ENCODE measurements around the gene GNAZ. TPM values are rescaled to one million over a fixed set of nuclear protein-coding genes. Genes with fewer than 3 reads are reported as not detected.

The GNAZ gene
- total RNA-seq, 1 donor = 10.0 TPM

- Histone ChIP-seq H3K4me3 (ENCODE audit: low read length) (no peak overlapping the region), H3K27me3 (ENCODE audit: insufficient read depth, low read length) (no peaks in the 10 kb centered on the region), H3K9me3 (ENCODE audit: low read depth, low read length) (no peaks in the 10 kb centered on the region), H3K4me1 (ENCODE audit: insufficient read depth, low read length) (peaks cover 89% of the 10 kb centered on the region)
These were observed 70.1 kb downstream of the GNAZ start for GRCh38 chr22:23140385-23140784.

DNA sequence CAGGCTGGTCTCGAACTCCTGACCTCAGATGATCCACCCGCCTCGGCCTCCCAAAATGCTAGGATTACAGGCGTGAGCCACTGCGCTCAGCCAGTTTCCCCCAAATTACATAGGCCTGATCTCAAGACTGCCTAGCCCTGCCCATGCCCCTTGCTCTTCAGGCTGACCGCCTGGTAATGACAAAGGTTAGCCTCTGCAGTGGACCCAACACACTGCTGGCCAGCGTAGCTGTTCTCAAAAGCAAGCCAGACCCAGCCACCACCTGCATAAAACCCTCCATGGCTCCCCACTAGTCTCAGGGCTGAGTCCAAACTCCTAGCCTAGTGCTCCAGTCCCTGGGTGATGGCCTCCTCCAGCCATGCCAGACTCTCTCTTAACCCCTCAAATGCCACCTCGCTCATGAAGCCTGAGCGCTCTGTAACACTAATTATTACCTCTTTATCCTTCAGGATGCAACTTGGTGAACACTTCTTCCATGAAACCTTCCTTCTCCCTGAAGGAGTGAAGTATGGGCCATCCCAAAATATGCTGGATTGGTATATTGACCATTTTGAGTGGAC lies 72.3 kb downstream of the GNAZ start:
- H3K4me1 ChIP-seq (ENCODE audit: insufficient read depth, low read length) = peaks cover 74% of the 10 kb centered on the region
- H3K4me3 ChIP-seq (ENCODE audit: low read length) = no peak overlapping the region
- H3K9me3 ChIP-seq (ENCODE audit: low read depth, low read length) = no peaks in the 10 kb centered on the region
- no peaks in the 10 kb centered on the region for H3K27me3 ChIP-seq (ENCODE audit: insufficient read depth, low read length)

DNA sequence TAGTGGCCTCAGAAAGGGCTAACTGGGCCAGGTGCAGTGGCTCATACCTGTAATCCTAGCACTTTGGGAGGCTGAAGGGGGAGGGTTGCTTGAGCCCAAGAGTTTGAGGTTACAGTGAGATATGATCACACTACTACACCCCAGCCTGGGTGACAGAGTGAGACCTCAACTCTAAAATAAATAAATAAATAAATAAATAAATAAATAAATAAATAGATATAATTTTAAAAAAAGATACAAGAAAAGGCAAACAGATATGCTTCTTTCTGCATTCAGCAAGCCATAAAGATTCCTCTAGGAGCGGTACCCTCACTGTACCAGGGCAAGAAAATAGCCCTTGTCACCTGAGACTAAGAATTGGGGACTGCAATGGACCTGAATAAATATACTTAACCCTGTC lies 72.8 kb downstream of the GNAZ start:
- Histone ChIP-seq H3K27me3 (ENCODE audit: insufficient read depth, low read length) (no peaks in the 10 kb centered on the region), H3K4me3 (ENCODE audit: low read length) (no peak overlapping the region), H3K4me1 (ENCODE audit: insufficient read depth, low read length) (peaks cover 69% of the 10 kb centered on the region)

DNA sequence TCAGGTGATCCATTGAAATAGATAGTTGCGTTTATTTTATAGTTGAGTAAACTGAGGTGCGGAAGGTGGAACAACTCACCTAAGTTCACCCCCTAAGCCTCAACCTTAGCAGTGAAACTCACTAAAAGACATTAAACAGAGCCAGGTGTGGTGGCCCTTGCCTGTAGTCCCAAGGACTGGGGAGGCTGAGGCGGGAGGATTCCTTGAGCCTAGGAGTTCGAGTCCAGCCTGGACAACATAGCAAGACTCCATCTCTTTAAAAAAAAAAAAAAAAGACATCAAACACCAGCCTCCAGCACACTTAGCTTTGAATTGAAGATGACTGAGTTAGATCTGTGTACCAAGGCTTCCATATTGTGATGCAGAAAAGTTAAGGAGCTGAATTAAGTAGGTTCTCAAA lies 74.1 kb downstream of the GNAZ start:
- Histone ChIP-seq H3K9me3 (ENCODE audit: low read depth, low read length) (no peaks in the 10 kb centered on the region), H3K4me3 (ENCODE audit: low read length) (no peak overlapping the region), H3K27me3 (ENCODE audit: insufficient read depth, low read length) (no peaks in the 10 kb centered on the region), H3K4me1 (ENCODE audit: insufficient read depth, low read length) (peaks cover 56% of the 10 kb centered on the region)

More for the DNA sequence above, 72.8 kb downstream of the GNAZ start:
- H3K9me3 ChIP-seq (ENCODE audit: low read depth, low read length) = no peaks in the 10 kb centered on the region

DNA sequence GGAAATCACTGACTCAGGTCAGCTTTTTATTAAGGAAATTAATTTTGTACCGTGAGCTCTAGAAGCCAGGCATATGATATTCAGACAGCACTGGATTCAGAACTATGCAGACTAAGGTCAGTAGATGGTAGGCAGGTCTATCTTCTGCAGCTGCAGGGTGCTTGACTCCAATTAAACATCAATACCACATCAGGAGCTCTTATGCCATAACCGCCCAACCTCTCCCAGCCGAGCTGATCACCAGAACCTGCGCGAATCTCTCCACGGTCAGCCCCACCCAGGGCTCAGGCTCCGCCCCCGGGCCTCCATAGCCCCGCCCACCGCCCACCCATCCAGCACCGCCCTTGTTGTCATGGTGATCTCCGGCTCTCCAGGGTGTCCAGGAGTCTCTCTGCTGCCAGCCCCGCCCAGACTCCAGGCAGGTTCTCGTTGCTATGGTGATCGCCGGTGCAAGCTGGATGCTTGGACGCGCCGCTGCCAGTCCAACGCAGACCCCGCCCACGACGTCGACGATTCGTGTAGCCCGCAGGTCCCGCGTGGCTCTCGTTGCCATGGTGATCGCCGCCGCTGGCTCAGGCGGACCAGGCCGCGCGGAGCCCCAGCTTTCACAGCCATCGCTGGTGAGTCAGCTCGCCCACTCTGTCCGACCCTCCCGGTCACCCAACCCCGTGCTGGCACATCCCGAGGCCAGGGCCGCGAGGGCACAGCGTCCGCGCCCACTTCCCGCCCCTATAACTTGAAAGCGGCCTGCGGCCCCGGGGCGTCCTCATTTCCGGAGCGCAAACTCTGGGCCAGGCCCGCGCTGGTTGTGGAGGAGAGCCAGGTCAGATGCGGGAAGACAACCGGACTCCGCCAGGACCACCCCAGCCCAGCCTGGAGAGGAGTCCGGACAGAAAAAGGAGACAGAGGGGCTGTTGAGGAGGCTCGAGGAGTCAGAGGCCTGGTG lies 74.9 kb downstream of the GNAZ start, which contains the start of gene RAB36:
Gene RAB36, plus strand, starts transcription at position 546 of the 946 bp plus-strand sequence. CDS start 1,140 bp downstream, outside the sequence.
- H3K9me3 ChIP-seq (ENCODE audit: low read depth, low read length) = no peaks in the 10 kb centered on the region
- peak within 1 kb of the TSS; percentile 18 for H3K4me3 ChIP-seq (ENCODE audit: low read length)
- peaks cover 52% of the 10 kb centered on the region for H3K4me1 ChIP-seq (ENCODE audit: insufficient read depth, low read length)
- H3K27me3 ChIP-seq (ENCODE audit: insufficient read depth, low read length) = no peaks in the 10 kb centered on the region

DNA sequence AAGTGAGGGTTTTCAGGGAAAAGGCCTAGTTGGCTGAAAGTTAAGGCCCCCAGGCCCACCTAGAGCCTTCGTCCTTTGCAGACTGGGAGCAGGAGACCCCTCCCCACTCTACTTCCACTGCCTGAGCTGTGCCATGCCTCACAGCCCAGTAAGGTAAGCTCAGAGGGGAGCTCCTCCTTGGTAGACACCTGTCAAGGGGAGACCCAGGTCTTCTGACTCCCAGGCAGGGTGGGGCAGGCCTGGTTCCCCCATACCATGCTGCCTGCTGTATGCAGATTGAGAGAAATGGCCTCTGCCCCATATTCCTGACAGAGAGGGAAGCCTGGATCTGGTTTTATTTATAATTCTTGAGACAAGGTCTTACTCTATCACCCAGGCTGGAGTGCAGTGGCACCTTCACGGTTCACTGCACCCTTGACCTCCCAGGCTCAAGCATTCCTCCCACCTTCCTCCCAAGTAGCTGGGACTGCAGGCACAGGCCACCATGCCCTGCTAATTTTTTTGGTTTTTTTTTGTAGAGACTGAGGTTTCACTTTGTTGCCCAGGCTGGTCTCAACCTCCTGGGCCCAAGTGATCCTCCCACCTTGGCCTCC lies 75.7 kb downstream of the GNAZ start:
- H3K9me3 ChIP-seq (ENCODE audit: low read depth, low read length) = no peaks in the 10 kb centered on the region
- no peaks in the 10 kb centered on the region for H3K27me3 ChIP-seq (ENCODE audit: insufficient read depth, low read length)
- H3K4me3 ChIP-seq (ENCODE audit: low read length) = no peak overlapping the region
- H3K4me1 ChIP-seq (ENCODE audit: insufficient read depth, low read length) = peaks cover 50% of the 10 kb centered on the region

DNA sequence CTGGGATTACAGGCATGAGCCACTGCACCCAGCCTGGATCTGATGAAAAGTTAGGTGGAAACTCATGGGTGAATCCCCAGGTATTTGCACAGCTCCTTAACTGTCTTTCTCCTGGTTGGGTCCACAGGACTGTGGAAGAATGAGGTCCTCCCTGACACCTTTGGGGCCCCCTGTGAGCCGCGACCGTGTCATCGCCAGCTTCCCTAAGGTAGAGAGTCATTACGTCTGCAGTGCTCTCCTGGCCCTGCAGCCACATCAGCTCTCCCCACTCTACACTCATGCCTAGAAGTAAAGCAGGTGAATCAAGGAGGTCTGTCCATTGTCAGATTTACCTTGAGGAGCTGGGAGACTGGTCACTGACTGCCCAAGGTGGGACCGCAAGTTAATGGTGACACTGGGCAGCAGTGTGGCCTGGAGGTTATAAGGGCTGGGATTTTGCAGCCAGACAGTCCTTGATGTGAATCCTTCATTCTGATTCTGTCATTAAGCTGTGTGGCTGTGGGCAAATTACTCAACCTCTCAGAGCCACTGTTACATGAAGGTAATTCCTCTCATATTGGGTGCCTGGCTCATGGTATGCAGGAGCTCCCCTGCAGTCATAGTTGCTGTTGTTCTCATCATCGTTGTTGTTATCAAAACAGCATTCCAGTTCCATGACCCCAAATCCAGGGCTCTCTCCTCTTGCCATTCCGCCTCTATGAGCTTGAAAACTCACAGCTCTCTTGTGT lies 76.3 kb downstream of the GNAZ start:
- no peak overlapping the region for H3K4me3 ChIP-seq (ENCODE audit: low read length)
- no peaks in the 10 kb centered on the region for H3K9me3 ChIP-seq (ENCODE audit: low read depth, low read length)
- no peaks in the 10 kb centered on the region for H3K27me3 ChIP-seq (ENCODE audit: insufficient read depth, low read length)
- H3K4me1 ChIP-seq (ENCODE audit: insufficient read depth, low read length) = peaks cover 47% of the 10 kb centered on the region

DNA sequence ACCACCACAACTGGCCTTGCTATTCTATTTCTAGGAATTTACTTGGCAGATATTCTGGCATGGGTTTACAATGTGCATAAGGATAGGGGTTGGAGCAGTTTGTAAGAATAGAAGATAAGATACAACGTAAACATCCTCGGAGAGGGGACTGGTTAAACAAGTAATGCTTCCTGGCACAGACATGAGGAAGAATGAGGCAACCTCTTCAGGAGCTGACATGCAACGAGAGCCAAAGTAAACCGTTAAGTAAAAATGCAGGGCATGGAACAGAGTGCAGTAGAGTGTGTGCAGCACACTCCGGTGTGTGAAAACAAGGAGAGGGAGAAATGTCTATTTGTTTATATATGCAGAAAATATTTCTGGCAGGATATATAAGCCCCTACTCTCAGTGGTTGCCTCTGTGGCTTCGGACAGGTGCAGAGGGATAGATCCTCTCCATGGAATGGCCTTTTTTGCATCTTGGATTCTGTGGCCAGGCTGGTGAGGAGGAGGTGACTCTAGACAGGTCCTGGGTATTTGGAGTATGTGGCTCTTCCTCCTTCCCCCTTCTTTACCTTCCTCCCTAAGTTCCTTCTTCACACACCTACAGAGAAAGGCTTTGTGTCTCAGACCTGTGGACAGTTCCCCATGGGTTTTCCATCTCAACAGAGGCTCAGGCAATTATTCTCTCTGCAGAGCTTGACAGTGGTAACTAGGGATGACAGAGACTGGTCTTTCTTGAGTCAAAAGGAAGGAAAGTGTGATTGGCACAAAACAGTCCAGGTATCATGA lies 77.5 kb downstream of the GNAZ start:
- Histone ChIP-seq H3K9me3 (ENCODE audit: low read depth, low read length) (no peaks in the 10 kb centered on the region), H3K4me3 (ENCODE audit: low read length) (no peak overlapping the region), H3K27me3 (ENCODE audit: insufficient read depth, low read length) (no peaks in the 10 kb centered on the region), H3K4me1 (ENCODE audit: insufficient read depth, low read length) (peaks cover 43% of the 10 kb centered on the region)

- Histone ChIP-seq H3K4me1 (ENCODE audit: insufficient read depth, low read length) (peaks cover 47% of the 10 kb centered on the region), H3K9me3 (ENCODE audit: low read depth, low read length) (no peaks in the 10 kb centered on the region), H3K4me3 (ENCODE audit: low read length) (no peak overlapping the region), H3K27me3 (ENCODE audit: insufficient read depth, low read length) (no peaks in the 10 kb centered on the region)
These were observed 79.5 kb downstream of the GNAZ start for GRCh38 chr22:23149743-23150238.

GRCh38 chr22:23150762-23151161 lies 80.4 kb downstream of the GNAZ start:
- H3K4me1 ChIP-seq (ENCODE audit: insufficient read depth, low read length) = peaks cover 37% of the 10 kb centered on the region
- no peaks in the 10 kb centered on the region for H3K9me3 ChIP-seq (ENCODE audit: low read depth, low read length)
- no peaks in the 10 kb centered on the region for H3K27me3 ChIP-seq (ENCODE audit: insufficient read depth, low read length)
- no peak overlapping the region for H3K4me3 ChIP-seq (ENCODE audit: low read length)

GRCh38 chr22:23151827-23152226 lies 81.5 kb downstream of the GNAZ start:
- Histone ChIP-seq H3K27me3 (ENCODE audit: insufficient read depth, low read length) (no peaks in the 10 kb centered on the region), H3K9me3 (ENCODE audit: low read depth, low read length) (no peaks in the 10 kb centered on the region), H3K4me1 (ENCODE audit: insufficient read depth, low read length) (peaks cover 39% of the 10 kb centered on the region), H3K4me3 (ENCODE audit: low read length) (no peak overlapping the region)

- Histone ChIP-seq H3K9me3 (ENCODE audit: low read depth, low read length) (no peaks in the 10 kb centered on the region), H3K27me3 (ENCODE audit: insufficient read depth, low read length) (no peaks in the 10 kb centered on the region), H3K4me3 (ENCODE audit: low read length) (no peak overlapping the region), H3K4me1 (ENCODE audit: insufficient read depth, low read length) (peaks cover 42% of the 10 kb centered on the region)
These were observed 82.2 kb downstream of the GNAZ start for GRCh38 chr22:23152238-23153114.

- H3K4me3 ChIP-seq (ENCODE audit: low read length) = no peak overlapping the region
- no peaks in the 10 kb centered on the region for H3K27me3 ChIP-seq (ENCODE audit: insufficient read depth, low read length)
- peaks cover 46% of the 10 kb centered on the region for H3K4me1 ChIP-seq (ENCODE audit: insufficient read depth, low read length)
These were observed 83.7 kb downstream of the GNAZ start for GRCh38 chr22:23153994-23154393.

More at GRCh38 chr22:23153994-23154393, 83.7 kb downstream of the GNAZ start:
- H3K9me3 ChIP-seq (ENCODE audit: low read depth, low read length) = no peaks in the 10 kb centered on the region
